ENCODE data around the gene TGFB2.

Gene TGFB2

GRCh38 chr1:218348628-218349071 lies 3.5 kb downstream of the TGFB2 start:
- TF ChIP-seq CTCF (IDR thresholded peaks at IDR 0.05): no peak

- TF ChIP-seq CTCF (IDR thresholded peaks at IDR 0.05): no peak
Observed at GRCh38 chr1:218349348-218350034, 4.4 kb downstream of the TGFB2 start.

- TF ChIP-seq CTCF (IDR thresholded peaks at IDR 0.05): no peak
Observed at GRCh38 chr1:218350035-218350525, 4.9 kb downstream of the TGFB2 start.

- TF ChIP-seq CTCF (IDR thresholded peaks at IDR 0.05): no peak
Observed at GRCh38 chr1:218350801-218351266, 5.7 kb downstream of the TGFB2 start.

- TF ChIP-seq CTCF (IDR thresholded peaks at IDR 0.05): no peak
Observed at GRCh38 chr1:218351391-218352074, 6.4 kb downstream of the TGFB2 start.

GRCh38 chr1:218352075-218352438 lies 6.9 kb downstream of the TGFB2 start:
- no peak for TF ChIP-seq CTCF (IDR thresholded peaks at IDR 0.05)

- no peak for TF ChIP-seq CTCF (IDR thresholded peaks at IDR 0.05)
Observed at GRCh38 chr1:218353656-218354055, 8.5 kb downstream of the TGFB2 start.

Measured in LNCAP (cell line).